GM23338 (cell line): ENCODE measurements around the gene PFKP. TPM values are rescaled to one million over a fixed set of nuclear protein-coding genes. Genes with fewer than 3 reads are reported as not detected.

Experiments
- CREB1 ChIP-seq: fragments of 250-450 bp; sonication (Bioruptor Pico); IDR thresholded peaks from 2 replicates; pipeline ENCODE4 v1.5.0; 2020; ENCODE audit warnings: low read depth, mild to moderate bottlenecking, moderate library complexity
- EZH2phosphoT487 ChIP-seq: fragments of 200-600 bp; sonication (generic); IDR thresholded peaks from one replicate; pipeline ENCODE4 v1.8.1; 2018; ENCODE audit warnings: antibody characterized with exemption; ENCODE audit not compliant: unreplicated experiment
- NANOG ChIP-seq: IDR thresholded peaks from 2 replicates; pipeline ENCODE4 v1.6.1; 2016; ENCODE audit warnings: antibody characterized with exemption, borderline replicate concordance
- polyA plus RNA-seq: library from polyadenylated mRNA; unstranded; fragments of >200 nt; fragmentation: Nextera tagmentation; extraction: Ambion mirVana; gene quantifications from 2 replicates; pipeline ENCODE4 v1.2.1, GENCODE V29; 2016
- total RNA-seq: library from RNA; depleted of rRNA; stranded (reverse); fragments of >200 nt; shearing (Covaris generic); gene quantifications from 2 replicates; pipeline ENCODE4 v1.2.3, GENCODE V29; 2014
- TF ChIP-seq, protein P1 (sequence below): fragments of 250-450 bp; sonication (Bioruptor Pico); IDR thresholded peaks from 2 replicates; pipeline ENCODE4 v1.5.0; 2020; ENCODE audit warnings: mild to moderate bottlenecking, moderate library complexity
- TF ChIP-seq, protein P2 (sequence below), 2 experiments: fragments of 200-600 bp in 1 of 2; sonication (generic) in 1 of 2; conservative IDR thresholded peaks; 2 replicates each; pipeline versions ENCODE4 v1.5.1 to v1.6.1; 2016 to 2017; ENCODE audit warnings: antibody characterized with exemption in 2 of 2, low read depth in 2 of 2, mild to moderate bottlenecking in 2 of 2, moderate library complexity in 1 of 2
- TF ChIP-seq, protein P3 (sequence below): IDR thresholded peaks from 2 replicates; pipeline ENCODE4 v1.6.1; 2016; ENCODE audit warnings: antibody characterized with exemption

The PFKP gene
- total and polyA plus RNA-seq, 2 experiments from 2014 or later = 56.3 to 120 TPM

DNA sequence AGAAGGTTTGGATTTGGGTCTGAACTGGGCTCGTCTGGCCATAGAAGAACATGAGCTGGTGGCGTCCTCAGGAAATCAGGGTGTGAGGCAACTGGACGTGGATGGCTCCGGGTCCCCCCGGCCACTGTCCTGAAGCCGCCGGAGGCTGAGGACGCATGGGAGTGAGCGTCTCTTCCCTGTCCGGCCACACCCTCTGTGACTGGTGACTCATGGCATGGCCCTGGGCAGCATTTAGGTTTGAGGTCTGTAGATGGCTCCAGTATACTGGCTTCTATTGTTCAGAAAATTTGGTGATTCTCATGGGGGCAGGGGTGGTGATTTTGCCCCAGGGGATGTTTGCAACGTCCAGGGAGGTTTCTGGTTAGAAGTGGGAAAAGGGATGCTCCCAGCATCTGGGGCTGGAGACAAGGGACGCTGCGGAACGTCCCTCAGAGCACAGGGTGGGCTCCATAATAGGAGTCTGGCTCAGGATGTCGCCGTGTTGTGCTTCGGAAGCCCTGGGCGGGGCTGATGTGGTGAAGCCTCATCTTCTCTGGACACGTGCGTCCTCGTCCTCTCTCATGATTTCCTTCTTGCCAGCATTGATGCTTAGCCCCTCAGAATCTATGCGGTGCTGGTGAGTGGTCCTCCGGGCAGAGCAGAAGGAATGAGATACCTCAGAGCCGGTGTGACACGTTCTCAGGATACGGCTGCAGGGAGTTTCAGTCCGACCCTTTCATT, 55.3 kb downstream of the PFKP start (continued):
- TF ChIP-seq, protein P1, sequence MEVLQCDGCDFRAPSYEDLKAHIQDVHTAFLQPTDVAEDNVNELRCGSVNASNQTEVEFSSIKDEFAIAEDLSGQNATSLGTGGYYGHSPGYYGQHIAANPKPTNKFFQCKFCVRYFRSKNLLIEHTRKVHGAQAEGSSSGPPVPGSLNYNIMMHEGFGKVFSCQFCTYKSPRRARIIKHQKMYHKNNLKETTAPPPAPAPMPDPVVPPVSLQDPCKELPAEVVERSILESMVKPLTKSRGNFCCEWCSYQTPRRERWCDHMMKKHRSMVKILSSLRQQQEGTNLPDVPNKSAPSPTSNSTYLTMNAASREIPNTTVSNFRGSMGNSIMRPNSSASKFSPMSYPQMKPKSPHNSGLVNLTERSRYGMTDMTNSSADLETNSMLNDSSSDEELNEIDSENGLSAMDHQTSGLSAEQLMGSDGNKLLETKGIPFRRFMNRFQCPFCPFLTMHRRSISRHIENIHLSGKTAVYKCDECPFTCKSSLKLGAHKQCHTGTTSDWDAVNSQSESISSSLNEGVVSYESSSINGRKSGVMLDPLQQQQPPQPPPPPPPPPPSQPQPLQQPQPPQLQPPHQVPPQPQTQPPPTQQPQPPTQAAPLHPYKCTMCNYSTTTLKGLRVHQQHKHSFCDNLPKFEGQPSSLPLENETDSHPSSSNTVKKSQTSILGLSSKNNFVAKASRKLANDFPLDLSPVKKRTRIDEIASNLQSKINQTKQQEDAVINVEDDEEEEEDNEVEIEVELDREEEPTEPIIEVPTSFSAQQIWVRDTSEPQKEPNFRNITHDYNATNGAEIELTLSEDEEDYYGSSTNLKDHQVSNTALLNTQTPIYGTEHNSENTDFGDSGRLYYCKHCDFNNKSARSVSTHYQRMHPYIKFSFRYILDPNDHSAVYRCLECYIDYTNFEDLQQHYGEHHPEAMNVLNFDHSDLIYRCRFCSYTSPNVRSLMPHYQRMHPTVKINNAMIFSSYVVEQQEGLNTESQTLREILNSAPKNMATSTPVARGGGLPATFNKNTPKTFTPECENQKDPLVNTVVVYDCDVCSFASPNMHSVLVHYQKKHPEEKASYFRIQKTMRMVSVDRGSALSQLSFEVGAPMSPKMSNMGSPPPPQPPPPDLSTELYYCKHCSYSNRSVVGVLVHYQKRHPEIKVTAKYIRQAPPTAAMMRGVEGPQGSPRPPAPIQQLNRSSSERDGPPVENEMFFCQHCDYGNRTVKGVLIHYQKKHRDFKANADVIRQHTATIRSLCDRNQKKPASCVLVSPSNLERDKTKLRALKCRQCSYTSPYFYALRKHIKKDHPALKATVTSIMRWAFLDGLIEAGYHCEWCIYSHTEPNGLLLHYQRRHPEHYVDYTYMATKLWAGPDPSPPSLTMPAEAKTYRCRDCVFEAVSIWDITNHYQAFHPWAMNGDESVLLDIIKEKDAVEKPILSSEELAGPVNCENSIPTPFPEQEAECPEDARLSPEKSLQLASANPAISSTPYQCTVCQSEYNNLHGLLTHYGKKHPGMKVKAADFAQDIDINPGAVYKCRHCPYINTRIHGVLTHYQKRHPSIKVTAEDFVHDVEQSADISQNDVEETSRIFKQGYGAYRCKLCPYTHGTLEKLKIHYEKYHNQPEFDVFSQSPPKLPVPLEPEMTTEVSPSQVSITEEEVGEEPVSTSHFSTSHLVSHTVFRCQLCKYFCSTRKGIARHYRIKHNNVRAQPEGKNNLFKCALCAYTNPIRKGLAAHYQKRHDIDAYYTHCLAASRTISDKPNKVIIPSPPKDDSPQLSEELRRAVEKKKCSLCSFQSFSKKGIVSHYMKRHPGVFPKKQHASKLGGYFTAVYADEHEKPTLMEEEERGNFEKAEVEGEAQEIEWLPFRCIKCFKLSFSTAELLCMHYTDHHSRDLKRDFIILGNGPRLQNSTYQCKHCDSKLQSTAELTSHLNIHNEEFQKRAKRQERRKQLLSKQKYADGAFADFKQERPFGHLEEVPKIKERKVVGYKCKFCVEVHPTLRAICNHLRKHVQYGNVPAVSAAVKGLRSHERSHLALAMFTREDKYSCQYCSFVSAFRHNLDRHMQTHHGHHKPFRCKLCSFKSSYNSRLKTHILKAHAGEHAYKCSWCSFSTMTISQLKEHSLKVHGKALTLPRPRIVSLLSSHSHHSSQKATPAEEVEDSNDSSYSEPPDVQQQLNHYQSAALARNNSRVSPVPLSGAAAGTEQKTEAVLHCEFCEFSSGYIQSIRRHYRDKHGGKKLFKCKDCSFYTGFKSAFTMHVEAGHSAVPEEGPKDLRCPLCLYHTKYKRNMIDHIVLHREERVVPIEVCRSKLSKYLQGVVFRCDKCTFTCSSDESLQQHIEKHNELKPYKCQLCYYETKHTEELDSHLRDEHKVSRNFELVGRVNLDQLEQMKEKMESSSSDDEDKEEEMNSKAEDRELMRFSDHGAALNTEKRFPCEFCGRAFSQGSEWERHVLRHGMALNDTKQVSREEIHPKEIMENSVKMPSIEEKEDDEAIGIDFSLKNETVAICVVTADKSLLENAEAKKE (CRISPR knock-in tag) = no peak
- TF ChIP-seq EZH2phosphoT487 (no peak), NANOG (no peak), CREB1 (CRISPR knock-in tag) (no peak)
- TF ChIP-seq, protein P2, sequence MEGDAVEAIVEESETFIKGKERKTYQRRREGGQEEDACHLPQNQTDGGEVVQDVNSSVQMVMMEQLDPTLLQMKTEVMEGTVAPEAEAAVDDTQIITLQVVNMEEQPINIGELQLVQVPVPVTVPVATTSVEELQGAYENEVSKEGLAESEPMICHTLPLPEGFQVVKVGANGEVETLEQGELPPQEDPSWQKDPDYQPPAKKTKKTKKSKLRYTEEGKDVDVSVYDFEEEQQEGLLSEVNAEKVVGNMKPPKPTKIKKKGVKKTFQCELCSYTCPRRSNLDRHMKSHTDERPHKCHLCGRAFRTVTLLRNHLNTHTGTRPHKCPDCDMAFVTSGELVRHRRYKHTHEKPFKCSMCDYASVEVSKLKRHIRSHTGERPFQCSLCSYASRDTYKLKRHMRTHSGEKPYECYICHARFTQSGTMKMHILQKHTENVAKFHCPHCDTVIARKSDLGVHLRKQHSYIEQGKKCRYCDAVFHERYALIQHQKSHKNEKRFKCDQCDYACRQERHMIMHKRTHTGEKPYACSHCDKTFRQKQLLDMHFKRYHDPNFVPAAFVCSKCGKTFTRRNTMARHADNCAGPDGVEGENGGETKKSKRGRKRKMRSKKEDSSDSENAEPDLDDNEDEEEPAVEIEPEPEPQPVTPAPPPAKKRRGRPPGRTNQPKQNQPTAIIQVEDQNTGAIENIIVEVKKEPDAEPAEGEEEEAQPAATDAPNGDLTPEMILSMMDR (conservative IDR thresholded peaks at IDR 0.05; ENCODE audit: low read depth in 2 of 2) = no peak
- TF ChIP-seq, protein P3, sequence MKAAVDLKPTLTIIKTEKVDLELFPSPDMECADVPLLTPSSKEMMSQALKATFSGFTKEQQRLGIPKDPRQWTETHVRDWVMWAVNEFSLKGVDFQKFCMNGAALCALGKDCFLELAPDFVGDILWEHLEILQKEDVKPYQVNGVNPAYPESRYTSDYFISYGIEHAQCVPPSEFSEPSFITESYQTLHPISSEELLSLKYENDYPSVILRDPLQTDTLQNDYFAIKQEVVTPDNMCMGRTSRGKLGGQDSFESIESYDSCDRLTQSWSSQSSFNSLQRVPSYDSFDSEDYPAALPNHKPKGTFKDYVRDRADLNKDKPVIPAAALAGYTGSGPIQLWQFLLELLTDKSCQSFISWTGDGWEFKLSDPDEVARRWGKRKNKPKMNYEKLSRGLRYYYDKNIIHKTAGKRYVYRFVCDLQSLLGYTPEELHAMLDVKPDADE = no peak
